GM21529 (cell line): ENCODE results near the gene WIPF1.

Source experiments
- ATAC-seq: cut with Tn5 transposase; IDR thresholded peaks from one replicate; pipeline ENCODE4 v1.9.1; 2021; ENCODE audit not compliant: unreplicated experiment

Gene WIPF1

DNA sequence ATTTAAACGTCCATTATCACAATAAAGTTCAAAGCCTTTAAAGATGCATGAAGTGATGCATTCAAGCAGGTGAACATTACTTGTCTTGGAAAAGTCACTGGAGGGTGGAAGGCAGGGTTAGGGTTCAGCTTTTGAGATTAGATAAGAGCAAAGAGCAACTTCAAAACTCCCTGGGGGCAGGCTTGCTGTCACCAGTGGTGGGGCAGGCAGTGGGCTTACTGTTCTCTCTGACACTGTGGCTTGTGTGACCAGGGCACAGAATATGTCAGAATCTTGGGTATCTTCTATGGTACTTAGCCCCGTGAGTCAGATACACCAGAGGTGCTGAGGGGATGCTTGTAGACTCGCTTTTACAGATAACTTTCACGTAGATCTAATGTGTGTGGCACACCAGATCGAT lies 52.8 kb downstream of the WIPF1 start:
- ATAC-seq: no peak

DNA sequence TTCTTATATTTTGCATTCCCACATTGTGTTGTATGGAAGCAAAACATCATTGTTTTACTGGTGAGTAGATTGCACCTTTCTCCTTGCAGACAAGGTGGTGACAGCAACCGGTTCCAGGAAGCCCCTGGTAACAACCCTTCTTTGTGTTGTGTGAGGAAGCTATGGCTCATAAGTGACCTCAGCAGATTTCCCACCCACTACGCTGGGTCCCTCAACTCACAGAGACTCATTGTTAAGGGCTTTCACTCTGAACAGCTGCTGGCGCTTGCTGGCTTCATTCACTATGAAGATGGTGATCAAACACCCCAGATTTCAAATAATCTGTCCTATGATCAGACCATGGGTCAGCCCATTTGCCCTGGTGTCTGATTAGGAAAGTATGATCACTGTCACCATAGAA lies 53.4 kb downstream of the WIPF1 start:
- ATAC-seq: no peak

DNA sequence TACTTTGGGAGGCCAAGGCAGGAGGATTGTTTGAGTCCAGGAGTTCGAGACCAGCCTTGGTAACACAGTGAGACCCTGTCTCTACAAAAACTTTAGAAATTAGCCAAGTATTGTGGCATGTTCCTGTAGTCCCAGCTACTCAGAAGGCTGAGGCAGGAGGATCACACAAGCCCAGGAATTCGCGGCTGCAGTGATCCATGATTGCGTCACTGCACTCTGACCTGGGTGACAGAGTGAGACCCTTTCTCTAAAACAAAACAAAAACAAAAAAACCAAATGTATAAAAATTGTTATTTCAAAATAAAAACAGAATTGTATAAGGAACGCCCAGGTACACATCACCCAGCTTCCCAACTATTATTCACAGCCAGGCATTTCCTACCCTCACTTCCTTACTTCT lies 56.7 kb downstream of the WIPF1 start:
- no peak for ATAC-seq

DNA sequence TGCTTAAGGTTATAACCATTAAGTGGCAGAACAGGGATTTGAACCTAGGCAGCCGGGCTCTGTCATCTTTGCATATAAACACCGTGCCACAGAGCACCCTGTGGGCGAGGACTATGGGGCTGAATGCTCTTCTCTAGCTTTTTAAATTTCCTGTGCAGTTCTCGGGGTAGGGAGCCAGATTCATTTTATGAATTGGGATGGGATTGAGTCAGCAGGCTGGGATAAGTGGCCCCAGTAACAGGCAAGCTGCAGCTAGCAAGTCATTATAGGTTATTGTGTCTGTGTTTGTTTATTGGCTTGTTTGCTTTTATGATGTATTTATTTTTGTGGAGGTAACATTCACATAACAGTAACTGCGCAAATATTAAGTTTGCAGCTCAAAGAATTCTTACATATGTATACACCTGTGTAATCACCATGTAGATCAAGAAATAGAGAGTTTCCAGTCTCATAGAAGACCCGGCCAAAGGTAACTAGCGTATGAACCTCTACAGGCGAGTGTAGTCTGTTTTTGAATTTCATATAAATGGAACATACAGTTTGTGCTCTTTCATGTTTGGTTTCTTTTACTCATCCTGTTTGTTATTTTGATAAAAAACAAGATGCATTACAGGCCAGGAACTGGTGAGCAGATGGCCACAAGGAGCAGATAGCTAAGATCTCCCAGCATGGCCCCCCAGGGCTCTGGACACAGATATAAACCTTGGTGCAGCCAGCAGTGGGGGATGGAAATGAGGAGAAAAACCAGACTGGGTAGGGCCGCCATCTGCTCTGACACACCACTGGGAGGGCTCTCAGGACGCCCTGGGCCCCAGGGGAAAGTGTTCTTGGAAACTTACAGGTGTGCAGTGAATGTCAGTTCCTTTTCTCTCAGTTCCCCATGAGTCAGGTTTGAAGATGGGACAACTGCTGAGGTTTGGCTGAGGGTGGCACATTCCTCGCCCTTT lies 61.6 kb downstream of the WIPF1 start:
- ATAC-seq: peak; percentile 66

DNA sequence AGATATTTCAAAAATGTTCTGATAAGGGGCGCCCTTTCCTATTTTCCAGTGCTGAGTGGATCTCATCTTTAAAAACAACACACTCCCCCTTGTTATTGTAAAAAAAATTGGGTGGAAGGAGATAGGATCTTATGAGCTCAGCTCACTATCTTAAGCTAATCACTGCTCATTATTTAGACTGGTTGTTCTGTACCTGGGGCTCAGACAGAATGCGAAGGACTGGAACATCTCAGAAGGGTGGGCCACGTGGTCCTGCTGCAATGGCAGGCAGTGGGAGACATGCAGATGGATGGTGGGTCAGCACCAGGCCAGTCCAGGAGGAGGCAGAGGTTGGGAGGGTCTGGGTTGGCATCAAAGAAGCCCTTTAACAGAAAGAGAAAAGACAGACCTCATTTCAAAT lies 62.5 kb downstream of the WIPF1 start:
- ATAC-seq: no peak

DNA sequence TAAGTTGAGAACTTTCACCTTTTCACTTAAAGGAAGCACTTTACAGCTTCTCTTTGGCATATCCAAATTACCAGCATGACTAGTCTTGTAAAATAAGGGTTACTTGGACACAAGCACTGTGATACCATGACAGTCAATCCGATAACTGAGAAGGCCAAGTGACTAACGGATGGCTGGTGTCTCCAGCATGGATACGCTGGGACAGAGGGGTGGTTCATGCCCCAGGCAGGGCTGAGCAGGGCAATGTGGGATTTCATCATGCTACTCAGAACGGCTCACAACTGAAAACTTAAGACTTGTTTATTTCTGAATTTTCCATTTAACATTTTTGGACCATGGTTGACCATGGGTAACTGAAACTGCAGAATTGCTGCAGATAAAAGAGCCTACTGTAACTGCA lies 67.7 kb downstream of the WIPF1 start:
- ATAC-seq: no peak

DNA sequence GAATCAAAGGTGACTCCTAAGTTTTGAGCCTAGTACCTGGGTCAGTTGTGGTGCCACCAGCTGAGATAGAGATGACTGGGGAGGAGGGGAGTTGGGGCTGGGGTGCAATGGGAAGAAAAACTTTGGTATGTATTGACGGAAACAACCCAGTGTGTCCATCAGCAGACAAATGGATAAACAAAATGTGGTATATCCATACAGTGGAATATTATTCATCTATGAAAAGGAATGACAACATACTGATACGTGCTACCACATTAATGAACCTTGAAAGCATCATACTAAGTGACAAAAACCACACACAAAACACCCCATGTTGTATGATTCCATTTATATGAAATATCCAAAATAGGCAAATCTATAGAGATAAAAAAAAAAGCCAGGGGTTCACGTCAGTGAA lies 69.6 kb downstream of the WIPF1 start:
- ATAC-seq: no peak

DNA sequence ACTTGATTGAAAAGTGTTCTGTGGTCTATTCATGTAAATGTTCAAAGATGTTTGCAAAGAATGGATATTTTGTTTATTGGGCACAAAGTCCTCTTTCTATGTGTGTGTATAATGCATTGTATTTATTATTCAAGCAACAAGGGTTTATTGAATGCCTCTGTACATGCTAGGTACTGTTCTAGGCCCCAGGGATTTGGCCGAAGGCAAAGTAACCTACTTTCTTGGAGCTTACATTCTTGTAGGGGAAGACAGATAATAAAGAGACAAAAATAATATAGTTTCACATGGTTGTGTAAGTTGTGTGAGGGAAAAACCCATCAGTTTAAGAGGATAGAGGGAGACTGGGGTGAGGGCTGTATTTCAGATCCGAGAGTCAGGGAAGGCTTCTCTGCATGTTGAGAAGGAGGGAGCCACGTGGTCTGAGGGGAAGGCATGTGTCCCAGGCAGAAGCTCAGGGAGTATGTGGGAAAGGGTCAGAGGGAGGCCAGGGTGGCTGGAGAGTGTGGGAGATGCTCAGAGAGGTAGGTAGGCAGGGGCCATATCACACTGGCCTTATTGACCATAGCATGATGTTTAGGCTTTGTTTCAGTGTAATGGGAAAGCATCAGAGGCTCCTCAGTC lies 70.4 kb downstream of the WIPF1 start:
- ATAC-seq: no peak

DNA sequence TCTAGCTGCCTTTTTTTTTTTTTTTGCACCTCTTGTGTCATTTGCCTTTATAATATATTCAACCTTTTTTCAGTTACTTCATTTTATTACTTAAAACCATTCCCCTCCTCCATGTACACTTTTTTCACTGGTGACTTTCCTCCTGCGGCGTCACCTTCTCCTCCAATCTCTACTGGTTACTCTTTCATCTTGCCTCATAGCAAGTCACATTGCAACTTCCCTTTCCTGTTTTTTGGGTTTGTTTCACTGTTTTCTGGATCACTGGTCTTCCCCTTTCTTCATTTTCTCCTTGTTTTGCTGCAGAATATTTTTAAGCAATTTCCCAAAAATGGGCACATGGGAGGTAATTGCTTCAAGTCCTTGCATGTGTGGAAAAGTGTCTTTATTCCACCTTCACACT lies 73.1 kb downstream of the WIPF1 start:
- ATAC-seq: no peak

DNA sequence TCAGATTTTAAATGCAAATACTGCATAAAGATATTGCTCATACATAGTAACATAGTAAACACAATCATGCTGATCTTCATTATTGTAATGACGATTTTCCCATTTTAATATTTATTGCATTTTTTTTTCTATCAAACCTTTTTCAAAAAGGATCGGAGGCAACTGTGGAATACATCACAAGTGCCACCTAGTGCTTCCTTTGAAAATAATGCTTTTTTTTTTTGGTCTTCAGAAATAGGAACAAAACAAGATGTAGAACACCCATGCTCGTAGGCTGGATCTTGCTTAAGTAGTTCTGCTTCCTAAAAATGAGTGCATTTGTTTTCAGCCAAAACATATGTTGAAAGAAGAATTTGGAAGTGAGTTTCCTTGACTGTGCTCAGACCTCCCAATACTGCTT lies 75.1 kb downstream of the WIPF1 start:
- ATAC-seq: no peak

DNA sequence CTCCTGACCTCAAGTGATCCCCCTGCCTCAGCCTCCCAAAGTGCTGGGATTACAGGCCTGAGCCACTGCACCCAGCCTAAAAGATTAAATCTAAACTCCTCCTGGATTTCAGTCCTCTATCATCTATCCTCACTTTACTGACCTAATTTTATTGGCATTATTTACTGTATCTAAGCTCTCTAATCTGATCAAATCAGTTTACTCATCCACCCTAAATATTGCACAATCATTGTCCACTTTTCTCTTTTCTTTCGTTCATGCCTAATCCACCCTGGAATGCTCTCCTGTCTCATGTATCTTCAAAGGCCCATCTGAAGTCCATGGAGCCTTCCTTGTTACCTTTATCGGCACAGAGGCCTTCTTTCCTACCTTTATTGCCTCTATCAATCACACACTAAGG lies 79.2 kb downstream of the WIPF1 start:
- ATAC-seq: no peak

DNA sequence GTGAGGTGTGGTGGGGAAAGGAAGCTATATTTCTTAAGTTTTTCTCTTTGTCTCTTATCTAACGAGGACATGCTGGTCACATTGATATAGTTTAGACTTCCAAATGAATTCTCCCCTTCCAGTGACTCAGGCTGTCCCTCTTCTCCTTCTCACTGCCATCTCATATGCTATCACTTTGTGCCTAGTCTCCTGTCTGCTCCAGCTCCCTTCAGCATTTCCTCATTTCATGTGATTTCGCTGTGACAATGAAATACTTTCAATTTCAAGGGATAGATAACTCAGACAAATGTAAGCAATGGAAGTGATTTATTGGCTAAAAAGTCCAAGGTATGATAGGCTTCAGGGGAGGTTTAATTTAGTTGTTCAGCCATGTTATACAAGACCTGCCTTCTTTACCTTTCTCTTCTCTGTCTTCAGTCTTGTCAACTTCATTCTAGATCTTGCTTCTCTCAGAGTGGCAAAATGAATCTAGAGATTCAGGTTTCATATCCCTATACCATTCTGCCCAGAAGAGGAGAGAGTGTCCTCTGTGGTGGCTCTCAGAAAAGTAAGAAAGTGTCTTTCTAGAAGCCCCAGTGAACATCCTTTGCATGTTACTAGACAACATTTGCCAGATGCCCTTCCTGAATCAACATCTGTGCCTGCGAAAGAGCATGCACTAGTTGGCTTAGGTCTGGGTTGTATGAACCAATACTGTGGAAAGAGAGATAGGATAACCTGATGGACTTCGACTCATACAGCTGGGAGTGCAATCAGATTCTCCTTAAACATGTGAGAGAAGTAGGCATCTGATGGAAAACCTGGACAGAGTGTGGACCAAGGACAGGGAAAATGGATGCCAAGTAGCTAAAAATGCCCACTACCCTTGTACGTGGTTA lies 80.9 kb downstream of the WIPF1 start:
- ATAC-seq: no peak

DNA sequence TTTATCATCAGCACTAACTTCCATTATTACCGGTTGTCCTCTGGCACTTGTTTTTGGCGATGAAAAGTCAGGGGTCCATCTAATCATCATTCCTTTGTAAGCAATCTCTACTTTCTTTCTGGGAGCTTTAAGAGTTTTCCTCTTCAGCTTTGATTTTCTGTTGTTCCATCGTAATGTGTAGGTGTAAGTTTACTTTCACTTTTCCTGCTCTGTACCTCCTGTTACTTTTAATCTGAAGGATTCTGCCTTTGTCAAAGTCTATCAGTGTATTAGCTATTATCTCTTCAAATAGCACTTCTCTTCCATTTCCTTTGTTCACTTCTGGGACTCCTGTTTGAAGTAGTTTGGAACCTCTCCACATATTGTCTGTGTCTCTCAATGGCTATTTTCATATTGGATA lies 85.3 kb downstream of the WIPF1 start:
- ATAC-seq: no peak

DNA sequence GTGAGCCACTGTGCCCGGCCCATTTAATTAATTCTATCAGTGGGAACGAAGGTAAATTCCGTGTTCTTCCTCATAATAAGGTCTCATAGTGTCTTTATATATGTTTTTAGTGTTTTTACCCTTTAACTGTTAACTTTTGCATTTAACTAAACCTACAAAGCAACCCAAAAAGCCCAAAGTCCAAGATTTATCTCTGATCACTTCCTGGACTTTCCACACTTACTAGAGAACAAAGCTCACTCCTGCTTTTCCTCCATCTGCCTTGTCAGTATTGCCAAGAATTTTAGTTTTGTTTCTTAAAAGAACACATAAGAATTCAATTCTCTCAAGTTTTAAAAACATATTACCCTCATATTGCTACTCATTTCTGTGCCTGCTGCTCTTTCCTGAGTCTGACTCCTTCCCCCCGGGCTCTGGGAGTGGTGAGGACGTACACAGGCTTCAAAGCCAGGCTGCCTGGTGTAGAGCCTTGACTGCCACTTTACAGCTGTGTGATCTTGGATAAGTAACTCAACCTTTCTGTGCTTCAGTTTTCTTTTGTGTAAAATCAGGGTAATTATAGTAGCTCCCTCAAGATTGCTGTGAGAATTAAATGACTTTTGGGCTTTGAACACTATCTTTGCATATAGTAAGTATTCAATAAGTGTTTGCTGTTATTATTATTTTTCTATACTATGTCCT lies 85.9 kb downstream of the WIPF1 start:
- no peak for ATAC-seq

DNA sequence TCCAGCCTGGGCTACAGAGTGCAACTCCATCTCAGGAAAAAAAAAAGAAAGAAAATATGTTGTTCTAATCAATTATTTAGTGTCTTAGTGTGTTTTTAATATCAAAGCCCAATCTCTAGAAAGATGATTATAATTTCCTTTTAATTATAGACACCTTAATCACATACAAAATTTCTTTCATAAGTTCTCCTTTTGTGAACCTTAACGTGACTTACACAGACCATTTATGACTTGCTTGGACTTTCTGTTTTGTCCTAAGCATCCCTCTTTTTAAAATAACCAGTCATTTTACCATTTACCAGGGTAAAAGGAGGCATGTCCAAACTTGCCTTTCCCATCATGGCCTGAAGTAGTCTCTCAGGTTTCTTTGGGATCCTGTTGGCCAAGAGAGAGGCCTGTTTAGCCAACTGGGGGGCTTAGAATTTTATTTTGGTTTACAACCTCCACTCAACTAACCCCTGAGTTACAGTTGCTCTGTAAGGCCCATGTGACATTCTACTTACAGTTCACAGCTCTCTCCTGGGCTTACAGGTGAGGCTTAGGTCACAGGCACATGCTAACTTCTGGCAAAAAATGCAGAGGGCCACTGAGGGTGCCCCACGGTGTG lies 86.9 kb downstream of the WIPF1 start:
- ATAC-seq: no peak
